Retina (tissue), 1 donor: ENCODE results near the gene SP110.

Experiments
- DNase-seq: peaks from one replicate; pipeline ENCODE4 v3.0.0-alpha.2; 2016

Gene SP110

GRCh38 chr2:230164139-230164538 is 55.6 kb downstream of the SP110 start:
- DNase-seq = no peak

- no peak for DNase-seq
Observed at GRCh38 chr2:230162981-230163380, 56.8 kb downstream of the SP110 start.

GRCh38 chr2:230161184-230161583 is 58.6 kb downstream of the SP110 start:
- DNase-seq = no peak

GRCh38 chr2:230160112-230160660 is 59.6 kb downstream of the SP110 start:
- DNase-seq = peak; percentile 71

GRCh38 chr2:230158468-230158867 is 61.3 kb downstream of the SP110 start:
- no peak for DNase-seq

- DNase-seq = no peak
Observed at GRCh38 chr2:230156782-230157699, 62.7 kb downstream of the SP110 start.

- DNase-seq = no peak
Observed at GRCh38 chr2:230155359-230155758, 64.4 kb downstream of the SP110 start.

GRCh38 chr2:230153390-230153976 is 66.3 kb downstream of the SP110 start:
- DNase-seq = no peak

GRCh38 chr2:230152334-230152733 is 67.5 kb downstream of the SP110 start:
- DNase-seq = no peak

GRCh38 chr2:230144355-230144754 is 75.4 kb downstream of the SP110 start:
- DNase-seq = no peak

- DNase-seq = no peak
Observed at GRCh38 chr2:230140667-230141066, 79.1 kb downstream of the SP110 start.

- DNase-seq = no peak
Observed at GRCh38 chr2:230137902-230138539, 81.8 kb downstream of the SP110 start.

- no peak for DNase-seq
Observed at GRCh38 chr2:230135130-230135525, 84.7 kb downstream of the SP110 start.

GRCh38 chr2:230134496-230135129 is 85.2 kb downstream of the SP110 start:
- no peak for DNase-seq

- DNase-seq = no peak
Observed at GRCh38 chr2:230131366-230131765, 88.4 kb downstream of the SP110 start.

- DNase-seq = no peak
Observed at GRCh38 chr2:230130668-230131364, 89.0 kb downstream of the SP110 start.

- no peak for DNase-seq
Observed at GRCh38 chr2:230129343-230129742, 90.4 kb downstream of the SP110 start.

GRCh38 chr2:230128623-230129342 is 91.0 kb downstream of the SP110 start:
- DNase-seq = no peak

GRCh38 chr2:230127195-230127594 is 92.6 kb downstream of the SP110 start:
- no peak for DNase-seq

GRCh38 chr2:230124757-230125431 is 94.9 kb downstream of the SP110 start:
- no peak for DNase-seq

GRCh38 chr2:230124235-230124634 is 95.5 kb downstream of the SP110 start:
- no peak for DNase-seq
